Measurements from ENCODE around the gene STK32B.
A peak's percentile ranks its signal among the peaks of the same experiment; 100 is the strongest.

DNA sequence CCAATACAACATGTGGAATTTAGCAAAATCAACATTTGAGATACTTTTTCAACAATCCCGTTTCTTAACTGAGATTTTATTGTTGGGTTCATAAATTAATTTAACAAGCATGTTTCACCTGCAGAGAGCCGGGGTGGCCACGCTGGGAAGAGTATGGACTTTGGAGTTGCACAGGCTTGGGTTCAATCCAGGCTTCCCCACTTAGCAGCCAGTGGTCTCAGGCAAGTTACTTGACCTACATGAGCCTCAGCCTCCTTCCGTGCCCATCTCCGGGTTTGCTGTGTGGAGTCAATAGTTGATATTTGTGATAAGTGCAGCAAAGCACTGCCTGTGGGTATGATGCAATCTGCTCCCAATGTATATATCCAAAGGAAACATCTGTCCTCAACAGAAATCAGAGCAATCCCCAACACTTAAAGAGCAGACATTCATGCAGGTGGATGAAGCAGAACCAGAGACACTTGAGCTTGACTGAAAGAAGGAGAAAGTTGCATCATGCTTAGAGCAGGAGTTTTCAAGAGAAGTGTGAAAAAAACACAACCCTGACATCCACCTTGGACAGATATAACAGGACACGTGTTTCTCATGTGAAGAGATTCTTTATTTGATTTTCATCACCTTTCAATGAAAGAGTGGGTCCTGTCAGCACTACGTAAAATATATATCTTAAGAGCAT lies 37.1 kb upstream of the STK32B start:
- TF ChIP-seq POLR2A (IDR thresholded peaks at IDR 0.05; ENCODE audit: low read depth, low read length) (no peak), BHLHE40 (IDR thresholded peaks at IDR 0.05; ENCODE audit: low read depth, low read length) (no peak), SMC3 (IDR thresholded peaks at IDR 0.05; ENCODE audit: low read depth, low read length) (no peak), MAZ (IDR thresholded peaks at IDR 0.05; ENCODE audit: borderline replicate concordance, low read depth, low read length) (no peak), MAFK (IDR thresholded peaks at IDR 0.05; ENCODE audit: low read depth, low read length) (no peak), RAD21 (IDR thresholded peaks at IDR 0.05; ENCODE audit: low read length) (no peak), CEBPB (IDR thresholded peaks at IDR 0.05; ENCODE audit: low read depth, low read length) (peak; percentile 58), RCOR1 (IDR thresholded peaks at IDR 0.05; ENCODE audit: insufficient replicate concordance, low read length) (no peak)
- TF ChIP-seq, protein P1, sequence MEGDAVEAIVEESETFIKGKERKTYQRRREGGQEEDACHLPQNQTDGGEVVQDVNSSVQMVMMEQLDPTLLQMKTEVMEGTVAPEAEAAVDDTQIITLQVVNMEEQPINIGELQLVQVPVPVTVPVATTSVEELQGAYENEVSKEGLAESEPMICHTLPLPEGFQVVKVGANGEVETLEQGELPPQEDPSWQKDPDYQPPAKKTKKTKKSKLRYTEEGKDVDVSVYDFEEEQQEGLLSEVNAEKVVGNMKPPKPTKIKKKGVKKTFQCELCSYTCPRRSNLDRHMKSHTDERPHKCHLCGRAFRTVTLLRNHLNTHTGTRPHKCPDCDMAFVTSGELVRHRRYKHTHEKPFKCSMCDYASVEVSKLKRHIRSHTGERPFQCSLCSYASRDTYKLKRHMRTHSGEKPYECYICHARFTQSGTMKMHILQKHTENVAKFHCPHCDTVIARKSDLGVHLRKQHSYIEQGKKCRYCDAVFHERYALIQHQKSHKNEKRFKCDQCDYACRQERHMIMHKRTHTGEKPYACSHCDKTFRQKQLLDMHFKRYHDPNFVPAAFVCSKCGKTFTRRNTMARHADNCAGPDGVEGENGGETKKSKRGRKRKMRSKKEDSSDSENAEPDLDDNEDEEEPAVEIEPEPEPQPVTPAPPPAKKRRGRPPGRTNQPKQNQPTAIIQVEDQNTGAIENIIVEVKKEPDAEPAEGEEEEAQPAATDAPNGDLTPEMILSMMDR (conservative IDR thresholded peaks at IDR 0.05; ENCODE audit: low read depth, low read length) = no peak
